Ovary (tissue), 3 donors: ENCODE data around the gene BTNL9.

Experiments used
- CTCF ChIP-seq, 3 donors: fragments of 450-650 bp in 2 of 3; fragments of 200-600 bp in 1 of 3; IDR thresholded peaks; one replicate each; pipeline versions ENCODE4 v1.5.1 to v1.8.0; 2016 to 2022; ENCODE audit warnings: antibody characterized with exemption in 3 of 3, mild to moderate bottlenecking in 1 of 3
- EP300 ChIP-seq: sonication (generic); formaldehyde crosslinking; IDR thresholded peaks from one replicate; pipeline ENCODE4 v1.6.1; 2017; ENCODE audit warnings: antibody characterized with exemption
- POLR2A ChIP-seq: fragments of 450-650 bp; IDR thresholded peaks from one replicate; pipeline ENCODE4 v1.6.1; 2017; ENCODE audit warnings: antibody characterized with exemption, mild to moderate bottlenecking, moderate library complexity
- donor health status: DM: no; HTN: no; CAD: no.

GRCh38 chr5:181105391-181106025 is 65.4 kb downstream of the BTNL9 start:
- TF ChIP-seq CTCF (IDR thresholded peaks at IDR 0.05) (no peak), POLR2A (no peak), EP300 (no peak)
